Peyer's patch (tissue), 4 donors: ENCODE results near the gene AMOT.

ENCODE experiments used
- CTCF ChIP-seq, 6 experiments: fragments of 450-650 bp in 4 of 6; fragments of 200-600 bp in 2 of 6; sonication (generic) in 1 of 6; IDR thresholded peaks; one replicate each; pipeline ENCODE4 v1.5.1; 2017 to 2019; ENCODE audit warnings: antibody characterized with exemption in 6 of 6, mild to moderate bottlenecking in 3 of 6, moderate library complexity in 1 of 6
- POLR2A ChIP-seq, 2 donors: fragments of 450-650 bp; IDR thresholded peaks; one replicate each; pipeline ENCODE4 v1.5.1; 2017; ENCODE audit warnings: antibody characterized with exemption in 2 of 2, mild to moderate bottlenecking in 2 of 2, moderate library complexity in 2 of 2

- no peak for TF ChIP-seq CTCF (IDR thresholded peaks at IDR 0.05)
- no peak for TF ChIP-seq POLR2A (IDR thresholded peaks at IDR 0.05)
Measured at GRCh38 chrX:112868586-112868985, 28.0 kb upstream of the AMOT start.
